OCI-LY7 (cell line): ENCODE results near the gene KCNIP4.

Experiments
- CTCF ChIP-seq: fragments of 200-600 bp; sonication (generic); conservative IDR thresholded peaks from 2 replicates; pipeline ENCODE4 v1.5.1; 2014; ENCODE audit warnings: mild to moderate bottlenecking, antibody characterized with exemption, low read length, moderate library complexity, mixed read lengths
- EZH2phosphoT487 ChIP-seq: fragments of 200-600 bp; sonication (generic); IDR thresholded peaks from 2 replicates; pipeline ENCODE4 v1.6.1; 2018; ENCODE audit warnings: low read depth, borderline replicate concordance, mild to moderate bottlenecking, mixed run types, antibody characterized with exemption, low read length, moderate library complexity, mixed read lengths

- TF ChIP-seq CTCF (no peak), EZH2phosphoT487 (no peak)
Observed at GRCh38 chr4:21625447-21625846, 323.1 kb downstream of the KCNIP4 start.
